Inferior parietal cortex (tissue), 1 donor: ENCODE data around the gene CDC42BPA.
"Not testable (repeated sequence)": the region's sequence is repeated elsewhere in the genome, so short reads cannot be mapped to it uniquely, and the experiment has no call there.

ENCODE experiments used
- DNase-seq: peaks from one replicate; pipeline ENCODE4 v3.0.0-alpha.2; 2016; ENCODE audit errors: extremely low spot score

Gene CDC42BPA

DNA sequence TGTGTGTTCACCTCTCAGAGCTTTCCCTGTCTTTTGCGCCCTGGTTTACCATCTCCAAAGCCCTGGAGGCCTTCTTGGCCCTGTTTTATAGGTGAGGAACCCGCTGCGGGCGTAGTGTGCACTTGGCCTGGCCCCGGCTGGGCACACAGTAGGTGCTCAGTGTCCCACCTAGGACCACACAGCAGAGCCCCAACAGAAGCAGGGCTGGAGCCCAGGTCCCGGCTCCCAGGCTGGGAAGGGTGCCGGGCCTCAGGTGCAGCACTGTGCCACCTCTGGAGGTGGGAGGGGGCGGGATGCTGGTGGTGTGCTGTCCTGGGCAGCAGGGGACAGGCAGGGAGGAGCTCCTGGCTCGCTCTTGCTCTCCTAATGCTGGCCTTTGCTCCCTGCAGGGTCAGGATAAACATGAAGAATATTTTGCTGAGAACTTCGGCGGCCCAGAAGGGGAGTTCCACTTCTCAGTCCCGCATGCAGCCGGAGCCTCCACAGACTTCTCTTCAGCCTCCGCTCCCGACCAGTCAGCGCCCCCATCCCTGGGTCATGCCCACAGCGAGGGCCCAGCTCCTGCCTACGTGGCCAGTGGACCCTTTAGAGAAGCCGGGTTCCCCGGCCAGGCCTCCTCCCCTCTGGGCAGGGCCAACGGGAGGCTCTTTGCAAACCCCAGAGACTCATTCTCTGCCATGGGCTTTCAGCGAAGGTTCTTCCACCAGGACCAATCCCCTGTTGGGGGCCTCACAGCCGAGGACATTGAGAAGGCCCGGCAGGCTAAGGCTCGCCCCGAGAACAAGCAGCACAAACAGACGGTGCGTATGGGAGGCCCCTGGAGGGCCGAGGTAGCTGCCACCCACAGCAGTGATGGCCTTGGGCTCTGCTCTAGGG lies 353.4 kb downstream of the CDC42BPA start:
- DNase-seq: no peak

DNA sequence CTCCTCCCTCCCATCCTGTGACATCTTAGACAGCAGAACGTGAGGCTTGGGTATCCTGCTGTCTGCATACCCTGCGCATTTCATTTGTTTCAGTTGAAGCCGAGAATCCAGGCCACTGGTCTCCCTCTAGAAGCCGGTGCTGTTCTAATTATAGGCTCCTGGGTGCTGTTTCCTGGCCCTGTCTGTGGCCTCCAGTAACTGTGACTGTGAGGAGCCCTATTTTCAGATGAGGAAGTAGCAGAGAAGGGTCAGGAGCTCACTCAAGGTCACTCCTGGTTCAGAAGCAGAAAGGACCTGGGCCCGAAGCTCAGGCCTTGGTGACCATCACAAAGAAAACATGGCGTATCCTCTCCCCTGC lies 354.2 kb downstream of the CDC42BPA start:
- DNase-seq: no peak

DNA sequence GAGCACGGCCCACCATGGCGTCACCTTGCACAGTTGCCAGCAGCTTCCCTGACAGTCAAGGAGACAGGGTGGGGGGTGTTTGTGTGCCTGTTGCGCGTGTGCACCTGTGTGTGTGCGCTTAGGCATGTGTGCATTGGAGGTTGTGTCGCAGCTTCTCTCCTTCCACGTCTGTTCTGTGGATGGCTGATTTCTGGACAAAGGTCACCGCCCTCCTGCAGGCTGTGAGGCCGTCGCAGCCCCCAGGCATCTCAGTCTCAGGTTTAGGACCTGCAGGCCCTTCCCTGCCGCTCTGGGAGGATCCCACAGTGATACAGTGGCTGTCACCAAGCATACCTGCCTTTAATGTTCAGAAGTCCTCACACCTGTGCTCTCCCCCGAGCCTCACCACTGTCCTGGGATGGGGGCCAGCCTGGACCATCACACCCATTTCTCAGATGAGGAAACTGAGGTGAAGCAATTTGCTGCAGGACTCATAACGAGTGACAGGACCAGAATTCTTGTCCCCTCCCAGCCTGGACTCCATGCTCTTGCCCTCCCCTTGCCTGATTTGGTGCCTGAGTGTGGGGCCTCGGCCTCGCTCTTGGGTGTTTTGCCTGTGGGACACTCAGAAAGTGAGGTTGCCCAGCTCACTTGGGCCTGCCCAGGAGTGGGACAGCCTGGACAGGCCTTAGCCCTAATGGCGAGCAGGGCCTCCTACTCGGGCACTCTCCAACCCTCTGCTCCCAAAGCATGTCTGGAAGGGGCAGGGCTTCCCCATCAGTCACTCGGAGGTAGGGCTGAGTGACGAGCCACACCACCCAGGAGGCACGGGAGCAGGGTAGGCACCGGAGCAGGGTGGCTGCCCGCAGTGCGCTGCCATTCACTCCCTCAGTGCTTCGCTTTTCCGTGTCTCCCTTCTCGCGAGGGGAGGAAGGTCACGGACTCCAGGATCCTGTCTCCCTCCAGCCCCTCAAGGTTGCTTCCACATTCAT lies 355.6 kb downstream of the CDC42BPA start:
- no peak for DNase-seq

DNA sequence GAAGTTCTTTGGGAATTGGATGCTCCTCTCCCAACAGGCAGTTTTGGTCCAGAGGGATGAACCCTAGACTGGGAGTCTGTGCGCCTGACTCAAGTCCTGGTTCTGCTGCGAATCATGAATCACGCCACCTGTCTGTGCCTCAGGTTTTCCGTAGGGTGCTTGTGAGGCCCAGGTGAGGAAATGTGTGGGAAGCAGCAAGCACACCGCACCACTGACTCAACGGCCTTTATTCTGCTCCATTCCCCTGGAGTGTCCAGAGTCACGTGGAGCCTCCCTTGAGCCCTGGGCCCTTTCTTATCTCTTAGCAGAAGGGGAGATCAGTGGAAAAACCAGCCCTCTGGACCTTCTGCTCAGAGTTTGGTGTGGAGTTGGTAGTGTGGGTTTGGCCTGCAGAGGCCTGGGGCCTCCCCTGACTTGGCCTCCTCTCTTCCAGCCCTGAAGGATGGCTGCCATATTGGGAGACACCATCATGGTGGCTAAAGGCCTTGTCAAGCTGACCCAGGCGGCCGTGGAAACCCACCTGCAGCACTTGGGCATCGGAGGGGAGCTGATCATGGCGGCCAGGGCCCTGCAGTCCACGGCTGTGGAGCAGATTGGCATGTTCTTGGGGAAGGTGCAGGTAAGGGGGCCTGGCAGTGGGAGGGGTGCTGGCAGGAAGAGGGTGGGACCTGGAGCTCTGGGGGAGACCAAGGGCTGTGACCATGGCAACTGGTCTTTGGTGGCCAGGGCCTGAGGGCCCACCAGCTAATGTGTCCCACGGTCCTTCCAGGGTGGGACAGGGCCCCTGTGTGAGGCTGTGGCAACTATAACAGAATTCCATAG lies 357.1 kb downstream of the CDC42BPA start:
- no peak for DNase-seq

DNA sequence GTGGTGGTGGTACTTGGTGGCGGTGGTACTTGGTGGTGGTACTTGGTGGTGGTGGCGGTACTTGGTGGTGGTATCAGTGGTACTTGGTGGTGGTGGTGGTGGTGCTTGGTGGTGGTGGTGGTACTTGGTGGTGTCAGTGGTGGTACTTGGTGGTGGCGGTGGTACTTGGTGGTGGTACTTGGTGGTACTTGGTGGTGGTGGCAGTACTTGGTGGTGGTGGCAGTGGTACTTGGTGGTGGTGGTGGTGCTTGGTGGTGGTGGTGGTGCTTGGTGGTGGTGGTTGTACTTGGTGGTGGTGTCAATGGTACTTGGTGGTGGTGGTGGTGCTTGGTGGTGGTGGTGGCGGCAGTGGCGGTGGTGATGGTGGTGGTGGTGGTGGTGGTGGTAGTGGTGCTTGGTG lies 358.0 kb downstream of the CDC42BPA start:
- no peak for DNase-seq

DNA sequence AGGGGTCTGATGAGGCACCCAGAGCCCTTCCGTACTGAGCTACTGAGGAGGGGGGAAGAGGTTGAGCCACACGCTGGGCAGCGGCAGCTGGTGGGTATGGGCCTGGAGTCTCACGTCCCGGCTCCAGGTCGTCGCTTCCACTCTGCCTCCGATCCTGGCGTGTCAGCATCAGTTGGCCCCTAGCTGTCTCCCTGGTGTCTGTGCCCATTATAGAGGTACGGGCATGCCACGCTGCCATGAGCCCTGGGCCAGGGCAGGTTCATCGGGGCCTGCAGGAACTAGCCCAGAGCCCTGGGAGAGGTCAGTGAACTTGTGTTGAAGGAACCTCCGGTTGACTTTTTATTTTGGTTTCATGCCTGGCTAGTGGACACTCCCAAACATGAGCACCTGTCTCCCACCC lies 360.0 kb downstream of the CDC42BPA start:
- DNase-seq: no peak

DNA sequence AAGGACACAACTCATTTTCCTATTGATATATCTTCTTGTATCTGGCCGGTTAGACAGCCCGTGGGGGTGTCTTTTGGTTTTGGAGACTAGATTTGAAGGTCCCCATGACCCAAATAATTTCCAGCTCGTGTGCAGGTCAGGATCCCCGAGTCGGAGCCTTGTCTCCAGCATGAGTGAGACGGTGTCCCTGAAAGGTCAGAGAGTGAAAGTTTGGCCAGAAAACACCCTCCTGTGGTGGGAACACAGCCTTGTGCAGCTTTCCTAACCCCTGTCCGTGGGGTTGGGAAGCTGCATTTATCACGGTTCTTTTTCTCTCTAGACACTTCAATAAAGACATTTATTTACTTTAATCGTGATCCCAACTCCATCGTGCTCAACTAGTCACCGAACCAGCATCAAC lies 360.6 kb downstream of the CDC42BPA start:
- no peak for DNase-seq

DNA sequence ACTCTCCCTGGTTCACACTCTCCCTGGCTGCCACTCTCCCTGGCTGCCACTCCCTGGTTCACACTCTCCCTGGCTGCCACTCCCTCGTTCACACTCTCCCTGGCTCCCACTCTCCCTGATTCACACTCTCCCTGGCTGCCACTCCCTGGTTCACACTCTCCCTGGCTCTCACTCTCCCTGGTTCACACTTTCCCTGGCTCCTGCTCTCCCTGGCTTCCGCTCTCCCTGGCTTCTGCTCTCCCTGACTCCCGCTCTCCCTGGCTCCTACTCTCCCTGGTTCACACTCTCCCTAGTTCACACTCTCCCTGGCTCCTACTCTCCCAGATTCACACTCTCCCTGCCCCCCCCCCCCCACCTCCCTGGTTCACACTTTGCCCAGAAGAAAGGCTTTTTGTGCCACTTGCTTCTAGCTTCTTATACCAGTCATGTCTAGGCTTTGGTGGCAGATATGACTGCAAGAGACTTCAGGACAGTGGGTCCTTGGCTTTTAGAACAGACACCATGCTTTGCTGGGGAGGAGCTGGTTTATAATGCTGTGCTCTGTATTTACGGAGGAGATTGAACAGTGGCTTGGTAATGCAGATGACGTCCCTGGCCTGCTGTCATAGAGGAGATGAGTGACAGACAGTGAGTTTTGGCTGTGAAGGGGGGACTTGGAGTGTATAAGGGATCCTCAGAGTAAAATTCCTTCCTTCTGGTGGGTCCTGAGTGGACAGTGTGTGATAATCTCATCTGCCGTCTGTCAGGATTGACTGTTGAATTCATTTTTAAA lies 361.2 kb downstream of the CDC42BPA start:
- no peak for DNase-seq

DNA sequence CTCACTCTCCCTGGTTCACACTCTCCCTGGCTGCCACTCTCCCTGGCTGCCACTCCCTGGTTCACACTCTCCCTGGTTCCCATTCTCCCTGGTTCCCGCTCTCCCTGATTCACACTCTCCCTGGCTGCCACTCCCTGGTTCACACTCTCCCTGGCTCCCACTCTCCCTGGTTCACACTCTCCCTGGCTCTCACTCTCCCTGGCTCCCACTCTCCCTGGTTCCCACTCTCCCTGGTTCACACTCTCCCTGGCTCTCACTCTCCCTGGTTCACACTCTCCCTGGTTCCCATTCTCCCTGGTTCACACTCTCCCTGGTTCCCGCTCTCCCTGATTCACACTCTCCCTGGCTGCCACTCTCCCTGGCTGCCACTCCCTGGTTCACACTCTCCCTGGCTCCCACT lies 362.4 kb downstream of the CDC42BPA start:
- DNase-seq: not testable (repeated sequence)

DNA sequence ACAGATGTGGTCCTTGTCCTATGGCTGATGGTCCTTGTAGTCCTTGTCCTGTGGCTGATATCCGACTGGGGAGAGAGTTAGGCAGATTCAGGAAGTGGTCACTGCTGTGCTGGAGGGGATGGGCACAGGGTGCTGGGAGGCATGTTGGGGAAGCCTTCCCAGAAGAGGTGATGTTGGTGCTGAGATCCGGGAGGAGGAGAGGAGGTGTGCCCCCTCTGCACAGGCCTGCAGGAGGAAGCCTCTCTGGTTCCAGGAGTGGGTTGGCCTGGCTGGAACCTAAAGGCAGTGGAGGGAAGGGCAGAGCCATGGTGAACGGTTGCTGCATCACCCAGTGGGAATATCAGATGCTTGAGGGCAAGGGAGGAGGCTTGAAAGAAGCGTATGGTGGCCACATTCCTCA lies 363.5 kb downstream of the CDC42BPA start:
- DNase-seq: no peak

DNA sequence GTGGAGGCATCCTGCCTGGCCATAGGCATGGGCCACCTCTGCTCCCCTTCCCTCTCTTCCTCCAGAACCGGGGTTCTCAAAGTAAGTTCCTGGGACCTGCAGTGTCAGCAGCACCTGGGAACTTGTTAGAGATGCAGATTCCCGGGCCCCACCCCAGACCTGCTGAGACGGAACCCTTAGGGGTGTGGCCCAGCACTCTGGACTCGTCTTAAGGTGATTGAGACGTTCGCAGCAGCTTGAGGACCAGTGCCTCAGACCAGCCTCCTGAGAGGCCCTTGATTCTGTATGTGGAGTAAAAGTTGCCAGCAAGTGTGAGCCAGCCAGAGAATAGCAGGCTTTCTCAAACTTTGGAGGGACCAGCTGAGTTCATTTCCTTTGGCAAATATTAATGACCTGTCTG lies 364.0 kb downstream of the CDC42BPA start:
- DNase-seq: no peak

DNA sequence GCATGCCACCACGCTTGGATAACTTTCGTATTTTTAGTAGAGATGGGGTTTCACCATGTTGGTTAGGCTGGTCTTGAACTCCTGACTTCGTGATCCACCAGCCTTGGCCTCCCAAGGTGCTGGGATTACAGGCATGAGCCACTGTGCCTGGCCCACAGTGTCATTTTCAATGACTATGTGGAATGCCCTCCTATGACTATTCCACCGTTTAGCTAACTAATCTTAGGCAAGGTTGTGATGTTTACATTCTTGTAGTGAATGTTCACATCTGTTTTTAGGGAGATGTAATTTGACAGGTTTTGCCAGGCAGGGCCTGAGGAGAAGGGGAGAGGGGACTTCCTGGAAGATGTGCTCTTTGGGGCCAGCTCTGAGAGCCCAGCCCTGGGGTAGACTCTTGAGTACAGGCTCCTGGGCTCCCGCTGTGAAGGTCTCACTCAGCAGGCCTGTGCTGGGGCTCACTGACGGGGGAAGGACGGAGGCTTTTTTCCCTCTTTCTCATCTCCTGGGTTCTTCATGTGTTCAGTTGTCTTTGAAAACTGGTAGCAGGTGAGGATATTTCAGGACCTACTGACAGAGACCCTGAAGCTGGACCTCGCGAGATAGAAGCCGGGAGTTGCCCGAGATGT lies 365.0 kb downstream of the CDC42BPA start:
- no peak for DNase-seq

DNA sequence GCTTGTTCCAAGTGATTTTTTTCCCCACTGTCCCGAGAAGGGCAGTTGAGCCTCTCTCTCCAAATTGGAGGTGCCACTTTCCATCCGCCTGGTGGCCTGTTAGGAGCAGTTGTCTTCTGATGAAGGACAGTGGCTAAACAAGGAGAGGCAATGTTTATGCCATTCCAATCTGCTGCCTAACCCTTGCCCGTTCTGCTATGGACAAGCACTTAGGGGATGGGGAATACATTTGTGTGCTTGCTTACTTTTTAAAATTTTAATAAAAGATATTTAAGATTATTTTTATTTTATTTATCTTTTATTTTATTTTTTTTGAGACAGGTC lies 366.2 kb downstream of the CDC42BPA start:
- no peak for DNase-seq

DNA sequence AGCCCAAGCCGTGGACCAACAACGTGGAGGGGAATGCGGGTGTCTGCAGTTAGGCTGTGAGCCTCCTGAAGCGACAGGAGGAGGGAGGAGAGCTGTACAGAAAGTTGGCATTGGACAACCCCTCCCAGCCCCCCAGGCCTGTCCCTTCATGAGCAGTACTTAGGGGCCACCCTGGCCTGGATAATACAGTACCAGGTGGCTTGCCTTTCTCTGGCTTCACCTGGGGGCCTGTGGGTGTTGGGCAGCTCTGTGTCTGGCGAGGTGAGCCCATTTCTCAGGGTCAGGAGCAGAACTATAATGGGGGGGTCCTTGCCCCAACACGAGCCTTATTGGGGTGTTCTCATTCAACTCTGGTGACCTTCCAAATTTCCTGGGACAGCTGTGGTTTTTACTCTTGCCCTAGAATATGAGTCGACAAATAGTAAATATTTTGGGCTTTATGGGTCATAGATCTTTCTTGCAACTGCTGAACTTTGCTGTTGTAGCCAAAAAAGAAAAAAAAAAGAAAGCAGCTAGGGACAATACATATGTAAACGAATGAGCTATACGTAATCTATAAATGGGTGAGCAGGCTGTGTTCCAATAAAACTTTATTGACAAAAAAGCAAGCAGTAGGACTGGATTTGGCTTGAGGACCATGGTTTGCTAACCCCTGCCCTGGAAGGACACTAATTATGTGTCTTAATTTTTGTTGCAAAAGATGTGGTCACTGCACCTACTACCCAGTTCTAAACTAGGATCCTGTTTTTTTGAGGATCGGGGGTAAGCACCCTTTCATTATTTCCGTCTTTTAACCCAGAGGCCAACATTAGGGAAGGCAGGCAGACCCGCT lies 366.8 kb downstream of the CDC42BPA start:
- no peak for DNase-seq

DNA sequence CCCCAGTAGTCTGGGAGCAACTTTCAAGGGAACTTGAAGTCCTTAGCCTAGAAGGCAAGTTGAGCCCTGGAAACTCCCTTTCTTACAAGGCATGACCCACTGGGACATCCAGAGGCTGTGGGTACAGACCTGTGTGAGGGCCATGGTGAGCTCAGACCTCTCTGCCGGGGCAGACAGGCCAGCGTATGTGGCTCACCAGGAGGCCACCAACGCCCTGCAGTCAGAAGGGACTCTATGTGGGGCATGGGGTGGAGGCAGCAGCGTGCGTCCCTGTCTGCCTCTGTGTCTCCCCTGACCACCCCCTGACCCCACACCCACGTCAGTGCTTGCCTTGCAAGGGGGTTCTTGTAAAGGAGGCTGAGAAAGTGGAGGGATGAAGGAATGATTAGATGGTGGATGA lies 367.4 kb downstream of the CDC42BPA start:
- DNase-seq: no peak

DNA sequence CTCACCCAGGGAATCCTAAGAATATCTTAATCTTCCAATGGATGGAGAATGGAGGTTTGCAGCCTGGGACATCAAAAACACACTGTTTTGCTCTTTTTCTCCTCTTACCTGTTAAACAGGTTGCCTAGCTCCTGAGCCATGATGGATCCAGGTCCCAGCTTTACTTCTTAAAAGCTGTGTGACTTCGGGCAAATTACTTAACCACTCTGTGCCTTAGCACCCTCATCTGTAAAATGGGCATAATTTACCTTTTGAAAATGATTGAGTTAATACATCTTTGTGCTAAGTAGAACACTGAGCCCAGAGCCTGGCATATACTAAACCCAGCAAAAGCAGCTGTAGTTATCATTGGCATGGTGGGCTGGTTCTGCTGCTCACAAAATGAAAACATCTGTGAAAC lies 368.0 kb downstream of the CDC42BPA start:
- no peak for DNase-seq

DNA sequence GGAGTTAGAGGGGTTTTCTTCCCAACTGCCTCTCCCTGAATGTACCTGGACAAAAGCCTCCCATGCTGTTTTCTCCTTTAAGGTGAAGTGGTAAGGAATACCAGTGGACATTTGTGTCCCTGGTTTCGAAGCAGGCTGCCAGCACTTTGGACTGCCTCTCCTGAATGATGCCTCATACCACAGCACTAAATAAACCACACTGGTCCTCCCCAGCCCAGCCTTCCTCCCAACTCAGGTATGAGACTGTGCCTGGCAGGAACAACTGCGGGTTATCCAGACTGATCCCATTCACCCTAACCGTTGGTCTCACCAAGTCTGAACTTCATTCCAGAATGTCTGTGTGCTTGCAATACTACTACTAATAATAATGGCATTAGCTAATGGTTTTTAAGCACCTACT lies 368.9 kb downstream of the CDC42BPA start:
- DNase-seq: no peak

DNA sequence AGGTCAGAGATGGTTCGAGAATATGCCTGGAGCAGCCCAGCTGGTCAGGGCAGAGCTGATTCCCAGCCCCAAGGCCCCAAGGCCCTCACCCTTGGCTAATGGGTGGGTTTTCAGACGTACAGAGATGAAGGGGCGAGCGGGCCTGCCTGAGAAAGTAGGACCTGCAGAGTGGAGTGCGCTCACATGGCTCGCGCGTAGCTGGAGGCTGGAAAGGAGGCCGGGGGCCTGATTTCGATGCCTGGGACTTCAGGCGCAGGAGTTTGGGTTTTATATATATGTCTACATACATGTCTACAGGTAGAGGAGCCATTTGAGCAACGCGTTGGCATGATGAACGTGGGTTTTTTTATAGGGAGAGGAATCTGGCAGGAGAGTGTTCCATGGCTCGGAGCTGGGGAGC lies 369.3 kb downstream of the CDC42BPA start:
- no peak for DNase-seq

DNA sequence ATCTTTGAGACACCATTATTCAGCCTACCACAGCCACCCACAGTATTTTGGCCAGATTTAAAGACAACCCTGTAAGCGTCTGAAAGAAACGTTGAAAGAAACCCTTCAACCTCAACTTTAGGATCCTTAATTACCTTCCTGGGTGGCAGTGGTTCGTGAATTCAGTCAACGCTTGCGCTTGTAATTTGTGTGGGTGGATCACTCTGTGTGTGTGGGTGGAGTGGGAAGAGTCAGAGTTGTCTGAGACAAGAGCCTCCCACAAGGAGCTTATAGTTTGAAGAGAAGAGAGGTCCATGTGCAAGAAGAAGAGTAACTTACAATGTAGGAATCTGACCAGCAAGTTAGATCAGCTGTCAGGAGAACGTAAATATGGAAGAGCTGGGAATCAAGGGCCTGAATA lies 369.8 kb downstream of the CDC42BPA start:
- DNase-seq: no peak

DNA sequence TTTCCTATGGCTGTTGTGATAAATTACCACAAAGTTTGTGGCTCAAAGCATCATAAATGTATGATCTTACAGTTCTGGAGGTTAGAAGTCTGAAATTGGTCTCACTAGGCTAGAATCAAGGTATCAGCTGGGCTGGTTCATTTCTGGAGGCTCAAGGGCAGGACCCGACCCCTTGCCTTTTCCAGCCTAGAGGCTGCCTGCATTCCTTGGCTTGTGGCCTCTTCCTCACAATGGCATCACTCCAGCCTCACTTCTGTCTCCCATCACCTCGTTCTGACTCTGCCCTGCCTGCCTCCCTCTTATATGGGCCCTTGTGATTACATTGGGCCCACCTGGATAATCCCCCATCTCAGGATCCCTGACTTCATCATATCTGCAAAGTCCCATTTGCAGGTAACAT lies 370.2 kb downstream of the CDC42BPA start:
- no peak for DNase-seq
